ENCODE data around the gene GADD45B. TPM values are rescaled to one million over a fixed set of nuclear protein-coding genes. Genes with fewer than 3 reads are reported as not detected.

The GADD45B gene
- total RNA-seq, 1 experiment from 2014 or later = 37.9 TPM

- TF ChIP-seq REST (IDR thresholded peaks at IDR 0.05; ENCODE audit: low read depth) = no peak
- TF ChIP-seq CEBPB (IDR thresholded peaks at IDR 0.05; ENCODE audit: low read depth) = no peak
- TF ChIP-seq, protein P1, sequence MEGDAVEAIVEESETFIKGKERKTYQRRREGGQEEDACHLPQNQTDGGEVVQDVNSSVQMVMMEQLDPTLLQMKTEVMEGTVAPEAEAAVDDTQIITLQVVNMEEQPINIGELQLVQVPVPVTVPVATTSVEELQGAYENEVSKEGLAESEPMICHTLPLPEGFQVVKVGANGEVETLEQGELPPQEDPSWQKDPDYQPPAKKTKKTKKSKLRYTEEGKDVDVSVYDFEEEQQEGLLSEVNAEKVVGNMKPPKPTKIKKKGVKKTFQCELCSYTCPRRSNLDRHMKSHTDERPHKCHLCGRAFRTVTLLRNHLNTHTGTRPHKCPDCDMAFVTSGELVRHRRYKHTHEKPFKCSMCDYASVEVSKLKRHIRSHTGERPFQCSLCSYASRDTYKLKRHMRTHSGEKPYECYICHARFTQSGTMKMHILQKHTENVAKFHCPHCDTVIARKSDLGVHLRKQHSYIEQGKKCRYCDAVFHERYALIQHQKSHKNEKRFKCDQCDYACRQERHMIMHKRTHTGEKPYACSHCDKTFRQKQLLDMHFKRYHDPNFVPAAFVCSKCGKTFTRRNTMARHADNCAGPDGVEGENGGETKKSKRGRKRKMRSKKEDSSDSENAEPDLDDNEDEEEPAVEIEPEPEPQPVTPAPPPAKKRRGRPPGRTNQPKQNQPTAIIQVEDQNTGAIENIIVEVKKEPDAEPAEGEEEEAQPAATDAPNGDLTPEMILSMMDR (IDR thresholded peaks at IDR 0.05 in 2 of 3, conservative IDR thresholded peaks at IDR 0.05 in 1 of 3; ENCODE audit: borderline replicate concordance in 1 of 3, insufficient read depth in 1 of 3, low read depth in 2 of 3, low read length in 2 of 3) = no peak
- TF ChIP-seq, protein P2, sequence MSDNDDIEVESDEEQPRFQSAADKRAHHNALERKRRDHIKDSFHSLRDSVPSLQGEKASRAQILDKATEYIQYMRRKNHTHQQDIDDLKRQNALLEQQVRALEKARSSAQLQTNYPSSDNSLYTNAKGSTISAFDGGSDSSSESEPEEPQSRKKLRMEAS (IDR thresholded peaks at IDR 0.05) = no peak
- no peak for TF ChIP-seq EZH2 (IDR thresholded peaks at IDR 0.05)
- no peak for TF ChIP-seq CBX3 (IDR thresholded peaks at IDR 0.05; ENCODE audit: low read depth)
Measured at GRCh38 chr19:2512523-2513431, 36.9 kb downstream of the GADD45B start (continued).

All from HCT116 (cell line).